ENCODE data around the gene CREBRF.
"Not testable (repeated sequence)": the region's sequence is repeated elsewhere in the genome, so short reads cannot be mapped to it uniquely, and the experiment has no call there.

The CREBRF gene

DNA sequence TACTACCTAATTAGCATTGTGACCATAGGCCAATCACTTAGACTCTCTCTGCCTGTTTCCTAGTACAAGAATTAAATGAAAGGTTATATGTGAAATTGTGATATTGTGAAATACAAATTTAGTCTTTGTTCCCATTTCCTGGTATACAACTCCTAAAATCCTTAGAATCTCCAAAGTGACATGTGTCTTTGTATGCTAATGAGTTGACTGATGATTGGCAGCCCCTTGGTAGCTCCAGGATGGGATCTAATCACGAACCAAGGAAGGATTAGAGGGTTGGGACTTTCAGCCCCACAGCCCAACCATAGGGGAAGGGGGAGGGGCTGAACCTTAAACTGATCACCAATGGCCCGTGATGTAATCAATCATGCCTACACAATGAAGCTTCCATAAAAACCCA, 41.0 kb upstream of the CREBRF start:
- H3K79me2 ChIP-seq (ENCODE audit: insufficient read depth, low read length) = peaks cover 99% of the 10 kb centered on the region
- H3K9me2 ChIP-seq (replicated peaks; ENCODE audit: insufficient read depth, low read length) = no peaks in the 10 kb centered on the region
- H3K27ac ChIP-seq (ENCODE audit: low read depth, low read length) = no peak overlapping the region
- no peak overlapping the region for H2AFZ ChIP-seq (ENCODE audit: low read depth, low read length, severe bottlenecking)
- peaks cover 3% of the 10 kb centered on the region; the same call in 1 of the 2 replicates for H3F3A ChIP-seq (ENCODE audit: insufficient read depth)
- H3K27me3 ChIP-seq (ENCODE audit: low read length) = no peaks in the 10 kb centered on the region
- no peak overlapping the region for H3K4me2 ChIP-seq (ENCODE audit: low read depth, low read length, poor library complexity, severe bottlenecking)
- TF ChIP-seq, protein P1, sequence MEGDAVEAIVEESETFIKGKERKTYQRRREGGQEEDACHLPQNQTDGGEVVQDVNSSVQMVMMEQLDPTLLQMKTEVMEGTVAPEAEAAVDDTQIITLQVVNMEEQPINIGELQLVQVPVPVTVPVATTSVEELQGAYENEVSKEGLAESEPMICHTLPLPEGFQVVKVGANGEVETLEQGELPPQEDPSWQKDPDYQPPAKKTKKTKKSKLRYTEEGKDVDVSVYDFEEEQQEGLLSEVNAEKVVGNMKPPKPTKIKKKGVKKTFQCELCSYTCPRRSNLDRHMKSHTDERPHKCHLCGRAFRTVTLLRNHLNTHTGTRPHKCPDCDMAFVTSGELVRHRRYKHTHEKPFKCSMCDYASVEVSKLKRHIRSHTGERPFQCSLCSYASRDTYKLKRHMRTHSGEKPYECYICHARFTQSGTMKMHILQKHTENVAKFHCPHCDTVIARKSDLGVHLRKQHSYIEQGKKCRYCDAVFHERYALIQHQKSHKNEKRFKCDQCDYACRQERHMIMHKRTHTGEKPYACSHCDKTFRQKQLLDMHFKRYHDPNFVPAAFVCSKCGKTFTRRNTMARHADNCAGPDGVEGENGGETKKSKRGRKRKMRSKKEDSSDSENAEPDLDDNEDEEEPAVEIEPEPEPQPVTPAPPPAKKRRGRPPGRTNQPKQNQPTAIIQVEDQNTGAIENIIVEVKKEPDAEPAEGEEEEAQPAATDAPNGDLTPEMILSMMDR (IDR thresholded peaks at IDR 0.05; ENCODE audit: insufficient read depth, low read length, poor library complexity, severe bottlenecking) = no peak
- no peak for TF ChIP-seq EZH2phosphoT487 (conservative IDR thresholded peaks at IDR 0.05; ENCODE audit: low read length)
- H3K4me3 ChIP-seq (ENCODE audit: insufficient read depth, low read length, poor library complexity, severe bottlenecking) = no peak overlapping the region
- peaks cover 31% of the 10 kb centered on the region; the same call in 1 of the 2 replicates for H4K20me1 ChIP-seq (ENCODE audit: low read depth, low read length)
- H3K9ac ChIP-seq (ENCODE audit: low read length) = no peak overlapping the region
- H3K9me3 ChIP-seq (ENCODE audit: insufficient read depth, low read length) = no peaks in the 10 kb centered on the region
- no peaks in the 10 kb centered on the region; the same call in 1 of the 2 replicates for H3K36me3 ChIP-seq (ENCODE audit: low read length)

DNA sequence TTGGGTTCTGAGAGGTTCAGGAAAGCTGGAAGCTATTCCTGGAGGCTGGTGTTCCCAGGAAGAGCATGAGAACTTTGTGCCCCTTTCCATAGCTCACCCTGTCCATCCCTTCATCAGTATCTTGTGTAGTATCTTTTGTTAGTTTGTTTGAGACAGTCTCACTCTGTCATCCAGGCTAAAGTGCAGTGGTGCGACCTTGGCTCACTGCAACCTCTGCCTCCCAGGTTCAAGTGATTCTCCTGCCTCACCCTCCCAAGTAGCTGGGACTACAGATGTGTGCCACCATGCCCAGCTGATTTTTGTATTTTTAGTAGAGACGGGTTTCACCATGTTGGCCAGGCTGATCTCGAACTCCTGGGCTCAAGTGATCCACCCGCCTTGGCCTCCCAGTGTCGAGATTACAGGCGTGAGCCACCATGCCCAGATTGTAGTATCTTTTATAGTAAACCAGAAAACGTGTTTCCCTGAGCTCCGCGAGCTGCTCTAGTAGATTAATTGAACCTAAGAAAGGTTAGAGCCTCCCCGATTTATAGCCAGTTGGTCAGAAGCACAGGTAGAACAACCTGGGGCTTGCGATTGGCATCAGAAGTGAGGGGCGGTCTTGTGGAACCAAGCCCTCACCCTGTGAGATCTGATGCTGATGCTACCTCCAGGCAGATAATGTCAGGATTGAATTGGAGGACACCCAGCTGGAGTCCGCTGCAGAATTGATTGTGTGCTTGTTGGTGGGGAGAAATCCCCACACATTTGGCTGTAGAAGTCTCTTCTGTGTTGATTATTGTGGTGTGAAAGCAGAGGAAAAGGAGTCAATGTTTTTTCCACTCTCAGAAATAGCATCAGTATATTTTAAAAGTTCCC, 40.3 kb upstream of the CREBRF start:
- peaks cover 31% of the 10 kb centered on the region; the same call in 1 of the 2 replicates for H4K20me1 ChIP-seq (ENCODE audit: low read depth, low read length)
- H3K4me2 ChIP-seq (ENCODE audit: low read depth, low read length, poor library complexity, severe bottlenecking) = no peak overlapping the region

DNA sequence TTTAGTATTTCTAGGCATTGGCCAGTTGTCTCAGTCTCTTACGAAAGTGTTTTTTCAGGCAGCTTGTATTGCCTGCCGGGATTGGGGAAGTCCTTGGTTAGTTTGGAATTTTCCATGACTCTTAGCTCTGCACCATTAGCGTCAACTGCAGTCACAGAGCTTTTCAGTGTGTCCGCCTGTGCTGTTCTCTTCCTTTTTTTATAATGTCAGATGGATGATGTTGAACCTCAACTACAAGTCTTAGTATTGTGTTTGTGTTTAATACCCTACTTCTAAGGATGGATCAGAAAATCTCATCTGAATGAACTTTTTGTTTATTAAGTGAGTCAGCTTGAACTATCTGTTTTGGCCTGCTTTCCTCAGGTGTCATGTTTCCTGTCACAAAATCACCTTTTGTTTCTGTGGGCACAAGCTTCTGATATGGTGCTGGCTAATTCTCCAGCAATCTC, 39.5 kb upstream of the CREBRF start:
- H3K9me2 ChIP-seq (replicated peaks; ENCODE audit: insufficient read depth, low read length) = no peaks in the 10 kb centered on the region
- peaks cover 3% of the 10 kb centered on the region; the same call in 1 of the 2 replicates for H3F3A ChIP-seq (ENCODE audit: insufficient read depth)
- H3K27me3 ChIP-seq (ENCODE audit: low read length) = no peaks in the 10 kb centered on the region
- H3K9me3 ChIP-seq (ENCODE audit: insufficient read depth, low read length) = no peaks in the 10 kb centered on the region
- H2AFZ ChIP-seq (ENCODE audit: low read depth, low read length, severe bottlenecking) = no peak overlapping the region
- H3K79me2 ChIP-seq (ENCODE audit: insufficient read depth, low read length) = peaks cover 94% of the 10 kb centered on the region
- peaks cover 31% of the 10 kb centered on the region; the same call in 1 of the 2 replicates for H4K20me1 ChIP-seq (ENCODE audit: low read depth, low read length)
- H3K4me3 ChIP-seq (ENCODE audit: insufficient read depth, low read length, poor library complexity, severe bottlenecking) = no peak overlapping the region
- no peak overlapping the region for H3K4me2 ChIP-seq (ENCODE audit: low read depth, low read length, poor library complexity, severe bottlenecking)
- TF ChIP-seq EZH2phosphoT487 (conservative IDR thresholded peaks at IDR 0.05; ENCODE audit: low read length) = no peak
- TF ChIP-seq, protein P1 (IDR thresholded peaks at IDR 0.05; ENCODE audit: insufficient read depth, low read length, poor library complexity, severe bottlenecking) = no peak
- no peak overlapping the region for H3K9ac ChIP-seq (ENCODE audit: low read length)
- H3K27ac ChIP-seq (ENCODE audit: low read depth, low read length) = no peak overlapping the region
- no peaks in the 10 kb centered on the region; the same call in 1 of the 2 replicates for H3K36me3 ChIP-seq (ENCODE audit: low read length)

More for the DNA sequence above, 40.3 kb upstream of the CREBRF start:
- peaks cover 3% of the 10 kb centered on the region; the same call in 1 of the 2 replicates for H3F3A ChIP-seq (ENCODE audit: insufficient read depth)
- no peak overlapping the region for H3K9ac ChIP-seq (ENCODE audit: low read length)
- no peaks in the 10 kb centered on the region for H3K27me3 ChIP-seq (ENCODE audit: low read length)
- H3K4me3 ChIP-seq (ENCODE audit: insufficient read depth, low read length, poor library complexity, severe bottlenecking) = no peak overlapping the region
- H2AFZ ChIP-seq (ENCODE audit: low read depth, low read length, severe bottlenecking) = no peak overlapping the region
- no peak overlapping the region for H3K27ac ChIP-seq (ENCODE audit: low read depth, low read length)
- H3K79me2 ChIP-seq (ENCODE audit: insufficient read depth, low read length) = peaks cover 98% of the 10 kb centered on the region
- no peaks in the 10 kb centered on the region; the same call in 1 of the 2 replicates for H3K36me3 ChIP-seq (ENCODE audit: low read length)
- H3K9me2 ChIP-seq (replicated peaks; ENCODE audit: insufficient read depth, low read length) = no peaks in the 10 kb centered on the region
- H3K9me3 ChIP-seq (ENCODE audit: insufficient read depth, low read length) = no peaks in the 10 kb centered on the region
- TF ChIP-seq EZH2phosphoT487 (conservative IDR thresholded peaks at IDR 0.05; ENCODE audit: low read length) = no peak
- TF ChIP-seq, protein P1 (IDR thresholded peaks at IDR 0.05; ENCODE audit: insufficient read depth, low read length, poor library complexity, severe bottlenecking) = no peak

DNA sequence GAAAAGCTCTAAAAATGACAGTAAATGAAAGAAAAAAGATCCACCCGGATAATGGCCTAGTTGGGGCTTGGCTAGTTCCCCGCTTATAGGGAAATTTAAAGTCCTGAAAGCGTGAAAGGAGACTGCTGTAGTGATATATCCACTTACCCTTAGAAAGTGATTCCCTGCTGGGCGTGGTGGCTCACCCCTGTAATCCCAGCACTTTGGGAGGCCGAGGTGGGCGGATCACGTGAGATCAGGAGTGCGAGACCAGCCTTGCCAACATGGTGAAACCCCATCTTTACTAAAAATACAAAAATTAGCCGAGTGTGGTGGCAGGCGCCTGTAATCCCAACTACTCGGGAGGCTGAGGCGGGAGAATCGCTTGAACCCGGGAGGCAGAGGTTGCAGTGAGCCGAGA, 39.1 kb upstream of the CREBRF start:
- not testable (repeated sequence) for H3K4me2 ChIP-seq (ENCODE audit: low read depth, low read length, poor library complexity, severe bottlenecking); H3K36me3 ChIP-seq (ENCODE audit: low read length); H2AFZ ChIP-seq (ENCODE audit: low read depth, low read length, severe bottlenecking); H3K27ac ChIP-seq (ENCODE audit: low read depth, low read length); H3K9ac ChIP-seq (ENCODE audit: low read length); H3K9me2 ChIP-seq (replicated peaks; ENCODE audit: insufficient read depth, low read length); H3K9me3 ChIP-seq (ENCODE audit: insufficient read depth, low read length); H3K27me3 ChIP-seq (ENCODE audit: low read length); H3K4me3 ChIP-seq (ENCODE audit: insufficient read depth, low read length, poor library complexity, severe bottlenecking); H3F3A ChIP-seq (ENCODE audit: insufficient read depth)
- H4K20me1 ChIP-seq (ENCODE audit: low read depth, low read length) = peaks cover 31% of the 10 kb centered on the region; the same call in 1 of the 2 replicates
- peaks cover 92% of the 10 kb centered on the region for H3K79me2 ChIP-seq (ENCODE audit: insufficient read depth, low read length)

Data from SU-DHL-6 (cell line).